Ascending aorta (tissue), 2 donors: ENCODE results near the gene ADAMTS6. TPM values are rescaled to one million over a fixed set of nuclear protein-coding genes. Genes with fewer than 3 reads are reported as not detected.

Source experiments
- DNase-seq, 2 donors: peaks; one replicate each; pipeline ENCODE4 v3.0.0-alpha.2; 2019; ENCODE audit warnings: low spot score in 2 of 2
- H3K27ac ChIP-seq, 2 donors: fragments of 200-600 bp; sonication (generic); one replicate each; pipeline ENCODE4 v1.5.1; 2016 to 2017; ENCODE audit warnings: mild to moderate bottlenecking in 1 of 2
- H3K27me3 ChIP-seq: fragments of 200-600 bp; sonication (generic); one replicate; pipeline ENCODE4 v1.5.1; 2017
- H3K36me3 ChIP-seq, 2 donors: fragments of 200-600 bp; sonication (generic); one replicate each; pipeline ENCODE4 v1.5.1; 2016
- H3K4me1 ChIP-seq, 2 donors: fragments of 200-600 bp; sonication (generic); one replicate each; pipeline ENCODE4 v1.5.1; 2016 to 2017; ENCODE audit warnings: mild to moderate bottlenecking in 1 of 2
- H3K4me3 ChIP-seq, 2 donors: fragments of 200-600 bp; sonication (generic); one replicate each; pipeline ENCODE4 v1.5.1; 2016 to 2017; ENCODE audit warnings: mild to moderate bottlenecking in 1 of 2
- H3K9me3 ChIP-seq, 2 donors: fragments of 200-600 bp; sonication (generic); one replicate each; pipeline ENCODE4 v1.5.1; 2016
- CTCF ChIP-seq, 3 experiments: fragments of 200-600 bp in 2 of 3; fragments of 450-650 bp in 1 of 3; sonication (generic) in 2 of 3; IDR thresholded peaks; one replicate each; pipeline ENCODE4 v1.5.1; 2016 to 2019; ENCODE audit warnings: antibody characterized with exemption in 3 of 3, mild to moderate bottlenecking in 1 of 3, moderate library complexity in 1 of 3
- intact Hi-C: fragments of 100-400 bp; cut with DNase I; formaldehyde crosslinking; loops from one replicate; pipeline ENCODE4 v1.15.1; 2023
- total RNA-seq: library from RNA; depleted of rRNA; stranded (reverse); fragments of >200 nt; gene quantifications from one replicate; pipeline ENCODE4 v1.1.0, GENCODE V29; 2016

The ADAMTS6 gene
- total RNA-seq, 1 donor from 2014 or later, result 8.9 TPM

GRCh38 chr5:65133477-65134110 lies 348.1 kb downstream of the ADAMTS6 start:
- H3K27ac ChIP-seq, result peak overlapping the region; percentile 63 to 65
- intact Hi-C loops, result no loop called here

GRCh38 chr5:65132386-65132785 lies 349.3 kb downstream of the ADAMTS6 start:
- Histone ChIP-seq H3K4me3 (no peak overlapping the region), H3K9me3 (no peaks in the 10 kb centered on the region), H3K4me1 (peaks cover 0 to 20% of the 10 kb centered on the region in 2 donors), H3K27me3 (no peaks in the 10 kb centered on the region), H3K27ac (no peak overlapping the region), H3K36me3 (no peaks in the 10 kb centered on the region)
- no peak for DNase-seq
- intact Hi-C loops, result no loop called here
- no peak for TF ChIP-seq CTCF (IDR thresholded peaks at IDR 0.05)

More at GRCh38 chr5:65133477-65134110, 348.1 kb downstream of the ADAMTS6 start:
- Histone ChIP-seq H3K4me3 (no peak overlapping the region), H3K27me3 (no peaks in the 10 kb centered on the region), H3K36me3 (no peaks in the 10 kb centered on the region), H3K4me1 (peaks cover 0 to 21% of the 10 kb centered on the region in 2 donors), H3K9me3 (no peaks in the 10 kb centered on the region)
- DNase-seq, result no peak
- TF ChIP-seq CTCF (IDR thresholded peaks at IDR 0.05), result no peak

GRCh38 chr5:65128226-65128625 lies 353.5 kb downstream of the ADAMTS6 start:
- no peaks in the 10 kb centered on the region for H3K9me3 ChIP-seq
- TF ChIP-seq CTCF (IDR thresholded peaks at IDR 0.05), result no peak
- H3K27me3 ChIP-seq, result no peaks in the 10 kb centered on the region
- DNase-seq, result no peak
- no peak overlapping the region for H3K4me3 ChIP-seq
- peak overlapping the region; percentile 59 to 74 for H3K27ac ChIP-seq
- peaks cover 0 to 15% of the 10 kb centered on the region in 2 donors for H3K4me1 ChIP-seq
- intact Hi-C loops, result loop anchor here (5.0 kb wide), 1 partner anchor 91 kb away; no protein-coding TSS in a partner anchor
- no peaks in the 10 kb centered on the region for H3K36me3 ChIP-seq

- Histone ChIP-seq H3K27me3 (no peaks in the 10 kb centered on the region), H3K9me3 (no peaks in the 10 kb centered on the region), H3K36me3 (no peaks in the 10 kb centered on the region), H3K27ac (peak overlapping the region; percentile 74 to 83), H3K4me3 (no peak overlapping the region), H3K4me1 (peaks cover 0 to 15% of the 10 kb centered on the region in 2 donors)
- no peak for TF ChIP-seq CTCF (IDR thresholded peaks at IDR 0.05)
- intact Hi-C loops, result loop anchor here (5.0 kb wide), 1 partner anchor 90 kb away; no protein-coding TSS in a partner anchor
- no peak for DNase-seq
Observed at GRCh38 chr5:65127161-65127901, 354.4 kb downstream of the ADAMTS6 start.

GRCh38 chr5:65126542-65127069 lies 355.1 kb downstream of the ADAMTS6 start:
- Histone ChIP-seq H3K27ac (peak overlapping the region; percentile 74 to 83), H3K4me3 (no peak overlapping the region), H3K4me1 (peaks cover 0 to 15% of the 10 kb centered on the region in 2 donors), H3K27me3 (no peaks in the 10 kb centered on the region), H3K9me3 (no peaks in the 10 kb centered on the region), H3K36me3 (no peaks in the 10 kb centered on the region)
- intact Hi-C loops, result loop anchor here (5.0 kb wide), 1 partner anchor 89 kb away; no protein-coding TSS in a partner anchor
- TF ChIP-seq CTCF (IDR thresholded peaks at IDR 0.05), result no peak
- no peak for DNase-seq
